KMS-11 (cell line): ENCODE data around the gene ANXA2.

ENCODE experiments used
- H2AFZ ChIP-seq: fragments of 200-600 bp; sonication (generic); 2 replicates; pipeline ENCODE4 v1.6.1; 2016; ENCODE audit warnings: antibody characterized with exemption, mixed run types, low read depth
- H3K27ac ChIP-seq: fragments of 200-600 bp; sonication (generic); 2 replicates; pipeline ENCODE4 v1.6.1; 2016; ENCODE audit warnings: mild to moderate bottlenecking, mixed run types
- H3K27me3 ChIP-seq: fragments of 200-600 bp; sonication (generic); 2 replicates; pipeline ENCODE4 v1.6.1; 2017; ENCODE audit warnings: mild to moderate bottlenecking, low read depth, mixed run types, moderate library complexity; ENCODE audit not compliant: insufficient read depth
- H3K36me3 ChIP-seq: fragments of 200-600 bp; sonication (generic); 2 replicates; pipeline ENCODE4 v1.6.1; 2017; ENCODE audit warnings: mild to moderate bottlenecking, mixed run types; ENCODE audit not compliant: insufficient read depth
- H3K4me1 ChIP-seq: fragments of 200-600 bp; sonication (generic); 2 replicates; pipeline ENCODE4 v1.6.1; 2016; ENCODE audit warnings: mild to moderate bottlenecking, low read depth, mixed run types; ENCODE audit not compliant: poor library complexity, severe bottlenecking
- H3K4me2 ChIP-seq: fragments of 200-600 bp; sonication (generic); 2 replicates; pipeline ENCODE4 v1.7.0; 2016; ENCODE audit warnings: mild to moderate bottlenecking, mixed run types
- H3K4me3 ChIP-seq: fragments of 200-600 bp; sonication (generic); IDR thresholded peaks from 2 replicates; pipeline ENCODE4 v1.6.1; 2017; ENCODE audit warnings: low read depth, low read length, mixed read lengths; ENCODE audit not compliant: insufficient read depth
- H3K79me2 ChIP-seq: fragments of 200-600 bp; sonication (generic); 2 replicates; pipeline ENCODE4 v1.6.1; 2016; ENCODE audit warnings: low read depth, mixed run types; ENCODE audit not compliant: insufficient read depth
- H3K9ac ChIP-seq: fragments of 200-600 bp; sonication (generic); 2 replicates; pipeline ENCODE4 v1.6.1; 2016; ENCODE audit warnings: mild to moderate bottlenecking, mixed run types
- H4K20me1 ChIP-seq: fragments of 200-600 bp; sonication (generic); 2 replicates; pipeline ENCODE4 v1.6.1; 2016; ENCODE audit warnings: mild to moderate bottlenecking, mixed run types; ENCODE audit not compliant: insufficient read depth
- CTCF ChIP-seq: fragments of 200-600 bp; sonication (generic); conservative IDR thresholded peaks from 2 replicates; pipeline ENCODE4 v1.6.1; 2017; ENCODE audit warnings: low read depth, mild to moderate bottlenecking, antibody characterized with exemption, low read length, moderate library complexity, mixed read lengths

Gene ANXA2

GRCh38 chr15:60375306-60375705, 22.5 kb downstream of the ANXA2 start:
- H3K4me2 ChIP-seq = no peak overlapping the region
- no peaks in the 10 kb centered on the region for H3K79me2 ChIP-seq

GRCh38 chr15:60374628-60375081, 23.1 kb downstream of the ANXA2 start:
- Histone ChIP-seq H3K27me3 (no peaks in the 10 kb centered on the region), H3K4me2 (no peak overlapping the region), H3K4me3 (no peak overlapping the region), H3K9ac (no peak overlapping the region), H3K27ac (no peak overlapping the region), H2AFZ (no peak overlapping the region), H4K20me1 (no peaks in the 10 kb centered on the region), H3K4me1 (no peaks in the 10 kb centered on the region), H3K79me2 (no peaks in the 10 kb centered on the region), H3K36me3 (no peaks in the 10 kb centered on the region)
- TF ChIP-seq CTCF = no peak

More at GRCh38 chr15:60375306-60375705, 22.5 kb downstream of the ANXA2 start:
- Histone ChIP-seq H4K20me1 (no peaks in the 10 kb centered on the region), H3K4me3 (no peak overlapping the region), H3K27ac (no peak overlapping the region), H3K4me1 (no peaks in the 10 kb centered on the region), H3K9ac (no peak overlapping the region), H3K27me3 (no peaks in the 10 kb centered on the region), H2AFZ (no peak overlapping the region), H3K36me3 (no peaks in the 10 kb centered on the region)
- TF ChIP-seq CTCF = no peak

- H3K4me3 ChIP-seq = no peak overlapping the region
- no peak overlapping the region for H3K27ac ChIP-seq
- no peak overlapping the region for H3K4me2 ChIP-seq
- H3K36me3 ChIP-seq = no peaks in the 10 kb centered on the region
- no peak for TF ChIP-seq CTCF
- H2AFZ ChIP-seq = no peak overlapping the region
- H3K79me2 ChIP-seq = no peaks in the 10 kb centered on the region
- no peak overlapping the region for H3K9ac ChIP-seq
- no peaks in the 10 kb centered on the region for H4K20me1 ChIP-seq
- no peaks in the 10 kb centered on the region for H3K27me3 ChIP-seq
- H3K4me1 ChIP-seq = no peaks in the 10 kb centered on the region
Observed at GRCh38 chr15:60374209-60374608, 23.6 kb downstream of the ANXA2 start.

- Histone ChIP-seq H3K36me3 (no peaks in the 10 kb centered on the region), H3K4me2 (no peak overlapping the region), H3K4me3 (no peak overlapping the region), H2AFZ (no peak overlapping the region), H3K4me1 (no peaks in the 10 kb centered on the region), H4K20me1 (no peaks in the 10 kb centered on the region), H3K27me3 (no peaks in the 10 kb centered on the region), H3K27ac (no peak overlapping the region), H3K9ac (no peak overlapping the region), H3K79me2 (0 out of 2 replicates have a peak, but pooled peaks cover under 1% of the 10 kb centered on the region)
- no peak for TF ChIP-seq CTCF
Observed at GRCh38 chr15:60373745-60374144, 24.0 kb downstream of the ANXA2 start.
